Measurements from ENCODE around the gene DNASE1L3.
"Not testable (repeated sequence)": the region's sequence is repeated elsewhere in the genome, so short reads cannot be mapped to it uniquely, and the experiment has no call there.

DNASE1L3 gene

DNA sequence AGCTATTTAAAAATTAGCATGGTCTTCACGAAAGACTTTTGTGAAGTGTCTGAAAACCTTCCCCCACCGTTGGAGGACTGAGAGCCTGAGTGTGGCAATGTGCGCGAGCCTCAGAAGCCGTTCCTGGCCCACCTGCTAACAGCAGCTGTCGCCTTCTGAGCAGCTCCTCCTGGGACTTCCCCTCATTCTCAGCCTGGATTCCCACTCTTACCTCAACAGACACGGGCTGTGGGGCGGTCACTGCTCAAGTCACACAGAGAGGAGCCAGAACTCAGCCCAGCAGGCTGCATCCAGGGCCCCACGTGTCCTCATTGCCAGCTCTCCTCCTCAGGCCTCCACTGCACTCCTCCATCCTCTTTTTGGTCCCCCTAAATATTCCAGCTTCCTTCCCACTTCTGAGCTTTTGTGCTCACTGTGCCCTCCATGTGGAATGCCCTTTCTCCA is 7.8 kb downstream of the DNASE1L3 start:
- DNase-seq: peak in 1 of 2 donors; percentile 31
- no peak overlapping the region for H2BK12ac ChIP-seq (ENCODE audit: low read length)
- H3K4me2 ChIP-seq (ENCODE audit: low read length): no peak overlapping the region
- no peaks in the 10 kb centered on the region for H3K36me3 ChIP-seq (ENCODE audit: control insufficient read depth in 1 of 2, insufficient read depth in 2 of 2, low read length in 2 of 2)
- no peak overlapping the region for H4K91ac ChIP-seq (ENCODE audit: low read depth, low read length)
- no peak overlapping the region for H3K27ac ChIP-seq (ENCODE audit: low read depth, low read length)
- no peaks in the 10 kb centered on the region for H3K79me1 ChIP-seq (ENCODE audit: low read length)
- H4K8ac ChIP-seq (ENCODE audit: low read depth, low read length): no peak overlapping the region
- H3K4me3 ChIP-seq (ENCODE audit: low read depth, low read length): no peak overlapping the region
- H3K9ac ChIP-seq (ENCODE audit: low read length): no peak overlapping the region
- no peak overlapping the region for H3K23ac ChIP-seq (ENCODE audit: low read length)
- no peak overlapping the region for H2AK5ac ChIP-seq (ENCODE audit: low read length)
- peaks cover 0 to 2% of the 10 kb centered on the region in 2 experiments for H3K4me1 ChIP-seq (ENCODE audit: control insufficient read depth in 1 of 2, insufficient read depth in 2 of 2, low read length in 2 of 2)
- no peak overlapping the region for H4K12ac ChIP-seq (ENCODE audit: low read depth, low read length)
- H3K9me3 ChIP-seq (ENCODE audit: insufficient read depth, low read depth, low read length): peaks cover 6% of the 10 kb centered on the region
- no peaks in the 10 kb centered on the region for H3K27me3 ChIP-seq (ENCODE audit: insufficient read depth, low read length)
- H2AFZ ChIP-seq (ENCODE audit: insufficient read depth, low read length, poor library complexity): no peak overlapping the region
- no peaks in the 10 kb centered on the region for H3K79me2 ChIP-seq (ENCODE audit: control insufficient read depth, insufficient read depth, low read length, poor library complexity)
- WGBS (ENCODE audit: extremely low coverage, insufficient coverage, insufficient read length): no CpG with 5 or more reads among the region's 9 CpGs
- H3K18ac ChIP-seq (ENCODE audit: low read length): no peak overlapping the region
- H3K14ac ChIP-seq (ENCODE audit: low read length): no peak overlapping the region
- no peak overlapping the region for H2BK5ac ChIP-seq (ENCODE audit: low read depth, low read length, poor library complexity)
- H3K4ac ChIP-seq (ENCODE audit: low read depth, low read length): no peak overlapping the region
- no peak overlapping the region for H2BK120ac ChIP-seq (ENCODE audit: insufficient read depth, low read length, poor library complexity)

DNA sequence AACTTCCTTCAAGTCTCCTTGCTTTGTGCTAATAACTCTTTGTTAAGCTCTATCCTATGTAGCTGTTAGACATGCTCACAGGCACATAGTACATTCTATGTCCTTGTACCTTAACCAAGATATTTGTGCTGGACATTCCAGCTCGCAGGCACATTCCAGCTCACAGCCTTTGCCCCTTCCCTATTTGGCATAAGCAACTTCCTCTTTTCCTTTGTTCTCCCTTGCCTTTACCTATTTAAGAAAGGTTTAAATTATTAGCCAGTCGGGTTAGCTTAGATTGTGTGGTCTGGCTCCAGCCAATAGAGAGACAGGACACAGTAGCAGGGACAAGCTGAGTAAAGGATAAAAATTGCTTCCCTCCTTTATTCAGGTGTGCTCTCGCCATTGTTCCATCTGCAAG is 9.3 kb downstream of the DNASE1L3 start:
- not testable (repeated sequence) for H4K91ac ChIP-seq (ENCODE audit: low read depth, low read length); H3K23ac ChIP-seq (ENCODE audit: low read length); H3K27ac ChIP-seq (ENCODE audit: low read depth, low read length); H2AK5ac ChIP-seq (ENCODE audit: low read length); H3K18ac ChIP-seq (ENCODE audit: low read length); H3K4me2 ChIP-seq (ENCODE audit: low read length); H4K12ac ChIP-seq (ENCODE audit: low read depth, low read length); H3K79me2 ChIP-seq (ENCODE audit: control insufficient read depth, insufficient read depth, low read length, poor library complexity); H2BK120ac ChIP-seq (ENCODE audit: insufficient read depth, low read length, poor library complexity); H2BK12ac ChIP-seq (ENCODE audit: low read length); H4K8ac ChIP-seq (ENCODE audit: low read depth, low read length); H3K27me3 ChIP-seq (ENCODE audit: insufficient read depth, low read length); DNase-seq; H3K14ac ChIP-seq (ENCODE audit: low read length); H3K9me3 ChIP-seq (ENCODE audit: insufficient read depth, low read depth, low read length); H2BK5ac ChIP-seq (ENCODE audit: low read depth, low read length, poor library complexity); H3K4me1 ChIP-seq (ENCODE audit: control insufficient read depth in 1 of 2, insufficient read depth in 2 of 2, low read length in 2 of 2); H3K9ac ChIP-seq (ENCODE audit: low read length); H3K79me1 ChIP-seq (ENCODE audit: low read length); H3K4me3 ChIP-seq (ENCODE audit: low read depth, low read length); H3K4ac ChIP-seq (ENCODE audit: low read depth, low read length); H3K36me3 ChIP-seq (ENCODE audit: control insufficient read depth in 1 of 2, insufficient read depth in 2 of 2, low read length in 2 of 2); H2AFZ ChIP-seq (ENCODE audit: insufficient read depth, low read length, poor library complexity)
- no CpG with 5 or more reads among the region's 3 CpGs for WGBS (ENCODE audit: extremely low coverage, insufficient coverage, insufficient read length)

GRCh38 chr3:58200846-58201355 is 9.9 kb downstream of the DNASE1L3 start:
- H3K14ac ChIP-seq (ENCODE audit: low read length): no peak overlapping the region
- no peaks in the 10 kb centered on the region for H3K27me3 ChIP-seq (ENCODE audit: insufficient read depth, low read length)
- H3K4me3 ChIP-seq (ENCODE audit: low read depth, low read length): no peak overlapping the region
- no peak overlapping the region for H3K4me2 ChIP-seq (ENCODE audit: low read length)
- H3K36me3 ChIP-seq (ENCODE audit: control insufficient read depth in 1 of 2, insufficient read depth in 2 of 2, low read length in 2 of 2): no peaks in the 10 kb centered on the region
- H3K9ac ChIP-seq (ENCODE audit: low read length): no peak overlapping the region
- H2BK12ac ChIP-seq (ENCODE audit: low read length): no peak overlapping the region
- H2BK120ac ChIP-seq (ENCODE audit: insufficient read depth, low read length, poor library complexity): no peak overlapping the region
- H3K79me1 ChIP-seq (ENCODE audit: low read length): no peaks in the 10 kb centered on the region
- H3K23ac ChIP-seq (ENCODE audit: low read length): no peak overlapping the region
- H3K18ac ChIP-seq (ENCODE audit: low read length): no peak overlapping the region
- peaks cover 6% of the 10 kb centered on the region for H3K9me3 ChIP-seq (ENCODE audit: insufficient read depth, low read depth, low read length)
- no peak overlapping the region for H2BK5ac ChIP-seq (ENCODE audit: low read depth, low read length, poor library complexity)
- no peak overlapping the region for H3K4ac ChIP-seq (ENCODE audit: low read depth, low read length)
- H2AFZ ChIP-seq (ENCODE audit: insufficient read depth, low read length, poor library complexity): no peak overlapping the region
- H4K12ac ChIP-seq (ENCODE audit: low read depth, low read length): no peak overlapping the region
- H2AK5ac ChIP-seq (ENCODE audit: low read length): no peak overlapping the region
- H3K4me1 ChIP-seq (ENCODE audit: control insufficient read depth in 1 of 2, insufficient read depth in 2 of 2, low read length in 2 of 2): peaks cover 0 to 2% of the 10 kb centered on the region in 2 experiments
- no peak overlapping the region for H4K8ac ChIP-seq (ENCODE audit: low read depth, low read length)
- WGBS (ENCODE audit: extremely low coverage, insufficient coverage, insufficient read length): no CpG with 5 or more reads among the region's 11 CpGs
- no peak overlapping the region for H4K91ac ChIP-seq (ENCODE audit: low read depth, low read length)
- no peak overlapping the region for H3K27ac ChIP-seq (ENCODE audit: low read depth, low read length)
- no peak for DNase-seq
- no peaks in the 10 kb centered on the region for H3K79me2 ChIP-seq (ENCODE audit: control insufficient read depth, insufficient read depth, low read length, poor library complexity)

GRCh38 chr3:58200121-58200709 is 10.6 kb downstream of the DNASE1L3 start:
- Histone ChIP-seq H3K27ac (ENCODE audit: low read depth, low read length) (no peak overlapping the region), H3K36me3 (ENCODE audit: control insufficient read depth in 1 of 2, insufficient read depth in 2 of 2, low read length in 2 of 2) (no peaks in the 10 kb centered on the region), H3K14ac (ENCODE audit: low read length) (no peak overlapping the region), H4K12ac (ENCODE audit: low read depth, low read length) (no peak overlapping the region), H2BK12ac (ENCODE audit: low read length) (no peak overlapping the region), H3K79me1 (ENCODE audit: low read length) (no peaks in the 10 kb centered on the region), H3K79me2 (ENCODE audit: control insufficient read depth, insufficient read depth, low read length, poor library complexity) (no peaks in the 10 kb centered on the region), H3K9ac (ENCODE audit: low read length) (no peak overlapping the region), H2AK5ac (ENCODE audit: low read length) (no peak overlapping the region), H3K4ac (ENCODE audit: low read depth, low read length) (no peak overlapping the region), H3K9me3 (ENCODE audit: insufficient read depth, low read depth, low read length) (peaks cover 6% of the 10 kb centered on the region), H2AFZ (ENCODE audit: insufficient read depth, low read length, poor library complexity) (no peak overlapping the region), H3K4me3 (ENCODE audit: low read depth, low read length) (no peak overlapping the region), H4K91ac (ENCODE audit: low read depth, low read length) (no peak overlapping the region), H3K27me3 (ENCODE audit: insufficient read depth, low read length) (no peaks in the 10 kb centered on the region), H3K18ac (ENCODE audit: low read length) (no peak overlapping the region), H2BK5ac (ENCODE audit: low read depth, low read length, poor library complexity) (no peak overlapping the region), H3K23ac (ENCODE audit: low read length) (no peak overlapping the region), H3K4me2 (ENCODE audit: low read length) (no peak overlapping the region), H4K8ac (ENCODE audit: low read depth, low read length) (no peak overlapping the region), H3K4me1 (ENCODE audit: control insufficient read depth in 1 of 2, insufficient read depth in 2 of 2, low read length in 2 of 2) (peaks cover 0 to 2% of the 10 kb centered on the region in 2 experiments), H2BK120ac (ENCODE audit: insufficient read depth, low read length, poor library complexity) (no peak overlapping the region)
- DNase-seq: no peak

Data from trophoblast cell (in vitro differentiated cells and primary cell).